Kidney (tissue), 14 donors: Measurements from ENCODE around the gene RMDN2. TPM values are rescaled to one million over a fixed set of nuclear protein-coding genes. Genes with fewer than 3 reads are reported as not detected.

Experiments
- DNase-seq, 5 donors: peaks; one replicate each; pipeline ENCODE4 v3.0.0-alpha.2; 2013 to 2020
- FAIRE-seq: peaks from 2 replicates; lab custom pipeline; 2012; peaks lifted over from hg19 to GRCh38; lab: Jason Lieb, UNC
- H3K27ac ChIP-seq, 2 donors: one replicate each; pipeline ENCODE4 v1.7.0; 2013; ENCODE audit warnings: low read depth in 2 of 2, low read length in 2 of 2, inconsistent platforms in 1 of 2
- H3K27me3 ChIP-seq: one replicate; pipeline ENCODE4 v1.7.1; 2013; ENCODE audit warnings: low read length, inconsistent platforms; ENCODE audit not compliant: control insufficient read depth, insufficient read depth
- H3K36me3 ChIP-seq, 3 donors: one replicate each; pipeline versions ENCODE4 v1.7.0 to v1.7.1; 2013; ENCODE audit warnings: low read length in 3 of 3, control low read depth in 1 of 3, inconsistent platforms in 1 of 3; ENCODE audit not compliant: insufficient read depth in 3 of 3, control insufficient read depth in 2 of 3
- H3K4me1 ChIP-seq, 3 donors: one replicate each; pipeline versions ENCODE4 v1.7.0 to v1.7.1; 2013; ENCODE audit warnings: low read length in 3 of 3, inconsistent platforms in 1 of 3, low read depth in 1 of 3; ENCODE audit not compliant: control insufficient read depth in 2 of 3, insufficient read depth in 2 of 3
- H3K4me3 ChIP-seq, 3 donors: one replicate each; pipeline versions ENCODE4 v1.7.0 to v1.8.1; 2013; ENCODE audit warnings: low read length in 3 of 3, control low read depth in 1 of 3, inconsistent platforms in 1 of 3
- H3K9ac ChIP-seq, 3 donors: one replicate each; pipeline versions ENCODE4 v1.7.0 to v1.7.1; 2013; ENCODE audit warnings: low read length in 3 of 3, control low read depth in 1 of 3, inconsistent platforms in 1 of 3
- H3K9me3 ChIP-seq, 3 donors: one replicate each; pipeline versions ENCODE4 v1.7.0 to v1.7.1; 2013; ENCODE audit warnings: low read length in 3 of 3, control low read depth in 1 of 3, inconsistent platforms in 1 of 3; ENCODE audit not compliant: control insufficient read depth in 2 of 3, insufficient read depth in 1 of 3
- intact Hi-C: fragments of 100-400 bp; cut with DNase I; formaldehyde crosslinking; loops from one replicate; pipeline ENCODE4 v1.11.1; 2022
- polyA plus RNA-seq: library from polyadenylated mRNA; stranded (reverse); fragments of 350-450 nt; fragmentation: Illumina TruSeq; extraction: RNeasy Lipid Tissue Mini Kit (QIAGEN cat#74804); gene quantifications from one replicate; pipeline ENCODE4 v1.2.3, GENCODE V29; 2014; ENCODE audit warnings: low read depth, low replicate concordance; ENCODE audit not compliant: insufficient read depth
- total RNA-seq: library from RNA; stranded (reverse); fragmentation: NEBNext Ultra II Directional; extraction: Animal tissue kit (Norgen Biotek cat#: 25700); gene quantifications from one replicate; pipeline ENCODE4 v1.2.1, GENCODE V29; 2021
- TF ChIP-seq, protein P1 (sequence below): IDR thresholded peaks from 3 replicates; pipeline ENCODE4 v1.5.1; 2012; ENCODE audit warnings: mild to moderate bottlenecking, moderate library complexity, borderline replicate concordance; ENCODE audit not compliant: insufficient read depth; ENCODE audit errors: extremely low read depth
- donor health status: control.
- donor health status: control.
- donor health status: control.
- donor health status: control.
- donor health status: control.
- donor health status: DM: yes; HTN: yes; CAD: no.
- donor health status: Normal renal cell carcinoma (clear cell type).

RMDN2 gene
- total and polyA plus RNA-seq, 2 donors from 2014 or later = 7.9 to 10.5 TPM

DNA sequence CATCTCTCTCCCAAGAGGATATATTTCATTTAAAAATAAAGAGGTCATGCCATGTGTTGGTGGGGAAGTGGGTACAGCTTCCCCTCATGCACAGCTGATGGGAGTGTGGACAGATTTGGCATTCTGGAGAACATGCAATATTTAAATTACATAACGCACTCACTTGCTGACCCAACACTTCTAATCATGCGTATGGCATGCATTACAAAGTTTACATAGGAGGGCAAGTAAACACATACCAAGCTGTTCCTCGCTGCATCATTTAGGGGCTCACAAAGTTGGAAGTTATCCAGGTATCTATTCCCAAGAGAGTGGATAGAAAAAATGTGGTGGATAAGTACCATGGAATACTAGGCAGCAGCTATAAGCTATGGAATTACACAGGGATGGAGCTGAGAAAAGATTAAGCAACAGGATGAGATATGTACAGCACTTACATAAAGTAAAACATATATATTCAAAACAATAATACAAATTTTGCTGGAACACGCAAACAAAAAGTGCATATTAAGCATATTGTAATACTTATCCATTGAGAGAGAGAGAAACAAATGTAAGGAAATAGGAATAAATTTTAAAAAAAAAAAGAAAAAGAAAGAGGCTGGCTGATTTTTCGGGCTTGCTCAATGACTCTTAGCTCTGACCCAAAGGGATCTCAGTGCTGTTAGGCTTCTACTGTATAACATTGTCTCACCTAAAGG is 139.9 kb downstream of the RMDN2 start:
- Histone ChIP-seq H3K4me1 (peaks cover 0 to 10% (median 0%) of the 10 kb centered on the region in 3 donors), H3K9me3 (no peaks in the 10 kb centered on the region), H3K27me3 (no peaks in the 10 kb centered on the region), H3K27ac (no peak overlapping the region), H3K4me3 (no peak overlapping the region), H3K9ac (no peak overlapping the region), H3K36me3 (no peaks in the 10 kb centered on the region)
- no peak for FAIRE-seq
- intact Hi-C loops = no loop called here
- DNase-seq = no peak
- TF ChIP-seq, protein P1, sequence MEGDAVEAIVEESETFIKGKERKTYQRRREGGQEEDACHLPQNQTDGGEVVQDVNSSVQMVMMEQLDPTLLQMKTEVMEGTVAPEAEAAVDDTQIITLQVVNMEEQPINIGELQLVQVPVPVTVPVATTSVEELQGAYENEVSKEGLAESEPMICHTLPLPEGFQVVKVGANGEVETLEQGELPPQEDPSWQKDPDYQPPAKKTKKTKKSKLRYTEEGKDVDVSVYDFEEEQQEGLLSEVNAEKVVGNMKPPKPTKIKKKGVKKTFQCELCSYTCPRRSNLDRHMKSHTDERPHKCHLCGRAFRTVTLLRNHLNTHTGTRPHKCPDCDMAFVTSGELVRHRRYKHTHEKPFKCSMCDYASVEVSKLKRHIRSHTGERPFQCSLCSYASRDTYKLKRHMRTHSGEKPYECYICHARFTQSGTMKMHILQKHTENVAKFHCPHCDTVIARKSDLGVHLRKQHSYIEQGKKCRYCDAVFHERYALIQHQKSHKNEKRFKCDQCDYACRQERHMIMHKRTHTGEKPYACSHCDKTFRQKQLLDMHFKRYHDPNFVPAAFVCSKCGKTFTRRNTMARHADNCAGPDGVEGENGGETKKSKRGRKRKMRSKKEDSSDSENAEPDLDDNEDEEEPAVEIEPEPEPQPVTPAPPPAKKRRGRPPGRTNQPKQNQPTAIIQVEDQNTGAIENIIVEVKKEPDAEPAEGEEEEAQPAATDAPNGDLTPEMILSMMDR = no peak

DNA sequence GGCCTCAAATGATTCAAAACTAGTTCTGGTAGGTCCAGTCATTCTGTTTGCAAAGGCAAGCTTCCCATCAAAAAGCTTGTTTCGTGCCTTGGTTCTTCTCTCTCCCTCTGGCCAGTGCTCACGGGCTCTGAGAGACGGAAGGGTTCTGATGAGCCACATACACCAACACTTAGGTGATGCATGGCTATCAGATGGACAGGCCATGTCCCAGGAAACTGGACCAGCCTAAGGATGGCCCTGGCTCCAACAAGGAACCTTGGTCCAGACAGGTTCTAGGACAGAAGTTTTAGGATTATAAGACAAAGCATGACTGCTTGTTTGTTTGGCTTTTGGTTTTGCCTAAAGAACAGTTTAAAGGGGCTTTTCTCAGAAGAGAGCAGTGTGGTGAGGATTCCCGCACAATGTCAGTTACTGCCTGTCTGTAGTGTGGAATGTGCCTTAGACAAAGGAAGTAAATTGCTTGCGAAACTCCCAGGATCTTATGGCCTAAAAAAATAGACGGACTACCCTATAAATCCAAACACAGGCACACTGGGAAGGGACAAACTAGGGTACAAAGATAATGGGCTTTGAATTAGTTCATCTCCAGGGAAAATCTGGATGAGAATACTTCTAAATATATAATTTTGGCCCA is 140.5 kb downstream of the RMDN2 start:
- H3K36me3 ChIP-seq = peaks cover 0 to 2% (median 0%) of the 10 kb centered on the region in 3 donors
- H3K9ac ChIP-seq = no peak overlapping the region
- DNase-seq (peak in 1 of 5 donors; percentile 49), FAIRE-seq (no peak)
- intact Hi-C loops = no loop called here
- H3K4me3 ChIP-seq = no peak overlapping the region
- TF ChIP-seq, protein P1 = no peak
- no peaks in the 10 kb centered on the region for H3K27me3 ChIP-seq
- H3K4me1 ChIP-seq = peaks cover 0 to 10% (median 0%) of the 10 kb centered on the region in 3 donors
- no peak overlapping the region for H3K27ac ChIP-seq
- no peaks in the 10 kb centered on the region for H3K9me3 ChIP-seq

DNA sequence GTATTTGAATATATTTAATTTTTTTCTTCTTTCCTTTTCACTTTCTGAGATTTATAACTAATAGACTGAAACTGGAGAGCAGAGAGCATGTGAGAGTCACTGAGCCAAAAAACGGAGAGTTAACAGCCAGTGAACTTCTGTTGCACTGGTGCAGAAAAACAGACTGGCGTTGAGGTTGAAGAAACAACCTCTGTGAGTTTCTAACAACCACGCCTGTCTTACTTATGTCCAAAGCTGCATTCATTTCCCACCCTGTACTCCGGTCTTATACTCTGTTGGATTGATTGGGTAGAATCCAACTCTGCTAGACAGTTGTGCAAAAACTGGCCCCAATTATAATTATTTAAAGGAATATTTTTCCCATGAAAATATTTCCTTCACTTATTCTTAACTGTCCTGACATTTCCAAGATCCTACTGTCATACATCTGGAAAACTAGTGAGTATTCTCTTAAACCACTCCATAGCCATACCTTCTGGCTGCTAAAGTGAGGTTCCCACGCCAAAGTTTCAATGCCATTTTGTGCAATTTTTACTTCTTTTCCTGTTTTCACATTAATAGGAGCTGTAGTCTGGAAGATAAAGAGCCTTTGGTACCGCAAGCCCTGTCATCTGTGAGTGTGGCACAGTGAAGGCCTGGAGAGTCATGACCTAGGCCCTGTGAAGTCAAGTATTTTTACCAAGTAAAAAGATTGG is 141.5 kb downstream of the RMDN2 start:
- H3K4me3 ChIP-seq = peak overlapping the region in 1 of 3 donors; percentile 16

More for the DNA sequence above, 141.5 kb downstream of the RMDN2 start:
- FAIRE-seq (no peak), DNase-seq (peak in 3 of 5 donors; percentile 21 to 84 (median 73))
- TF ChIP-seq, protein P1 = no peak
- peaks cover 0 to 2% (median 0%) of the 10 kb centered on the region in 3 donors for H3K36me3 ChIP-seq
- H3K27me3 ChIP-seq = no peaks in the 10 kb centered on the region
- no peaks in the 10 kb centered on the region for H3K9me3 ChIP-seq
- intact Hi-C loops = no loop called here
- H3K4me1 ChIP-seq = peaks cover 0 to 10% (median 0%) of the 10 kb centered on the region in 3 donors
- no peak overlapping the region for H3K9ac ChIP-seq
- no peak overlapping the region for H3K27ac ChIP-seq

Other genes starting within 250 kb of the RMDN2 start
- gene CYP1B1, start 150.9 kb downstream of the RMDN2 start, total RNA-seq = 79.2 TPM
- 7.7 TPM for gene CYP1B1, start 150.9 kb downstream of the RMDN2 start, polyA plus RNA-seq